Measurements from ENCODE around the gene CTDNEP1.
A peak's percentile ranks its signal among the peaks of the same experiment; 100 is the strongest.

The CTDNEP1 gene

GRCh38 chr17:7279448-7279847 is 27.9 kb upstream of the CTDNEP1 start:
- DNase-seq: no peak

- DNase-seq: no peak
Observed at GRCh38 chr17:7266784-7267183, 15.2 kb upstream of the CTDNEP1 start.

DNA sequence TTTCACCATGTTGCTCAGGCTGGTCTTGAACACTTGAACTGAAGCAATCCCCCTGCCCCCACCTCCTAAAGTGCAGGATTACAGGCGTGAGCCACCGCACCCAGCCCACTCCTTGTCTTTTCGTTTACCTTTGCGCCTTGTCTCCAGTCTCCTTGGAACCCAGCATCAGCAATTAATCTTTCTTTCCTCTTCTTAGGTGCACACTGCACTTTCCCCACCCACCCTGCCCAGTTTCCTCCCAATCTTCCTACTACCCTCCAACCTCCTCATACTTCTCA is 12.2 kb upstream of the CTDNEP1 start:
- DNase-seq: no peak

DNA sequence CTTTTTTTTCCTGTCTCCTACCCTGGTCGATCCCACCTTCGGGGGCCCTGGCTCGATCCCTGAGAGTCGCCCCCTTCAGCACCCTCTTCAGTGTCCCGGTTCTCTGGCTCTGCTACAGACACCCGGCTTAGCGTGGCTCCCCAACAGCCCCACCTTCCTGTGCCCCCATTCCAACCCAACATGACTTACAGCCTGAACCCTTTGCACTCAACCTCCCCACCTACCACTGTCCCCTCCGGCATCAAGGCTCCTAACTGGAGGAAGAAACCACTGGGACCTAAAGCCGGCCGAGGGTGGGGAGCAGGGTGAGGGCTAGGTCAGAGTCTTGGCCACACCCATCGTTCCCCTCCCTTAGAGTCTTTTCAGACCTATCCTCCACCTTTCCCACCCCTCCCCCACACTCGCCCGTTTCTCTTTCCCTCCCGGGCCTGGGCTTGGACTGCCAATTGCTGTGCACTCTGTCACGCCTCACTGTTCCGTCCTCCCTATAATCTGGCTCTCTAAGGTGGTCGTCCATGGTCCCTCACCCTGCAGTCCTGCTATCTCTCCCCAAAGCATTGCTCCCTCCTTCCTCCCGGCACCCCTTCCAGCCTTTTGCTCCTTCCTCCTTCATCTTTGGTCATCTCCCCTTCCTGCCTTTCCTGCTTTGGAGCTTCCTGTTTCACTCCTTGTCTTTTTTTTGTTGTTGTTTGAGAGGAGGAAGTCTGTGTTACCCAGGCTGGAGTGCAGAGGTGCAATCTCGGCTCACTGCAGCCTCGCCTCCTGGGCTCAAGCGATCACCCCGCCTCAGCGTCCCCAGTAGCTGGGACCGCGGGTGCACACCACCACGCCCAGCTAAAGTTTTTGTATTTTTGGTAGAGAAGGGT is 11.6 kb upstream of the CTDNEP1 start:
- no peak for DNase-seq

GRCh38 chr17:7262192-7262934 is 10.8 kb upstream of the CTDNEP1 start, which contains the start of gene CLDN7:
Gene CLDN7 (minus strand): TSS chr17:7262478. CDS start chr17:7262043, 435 bp downstream.
- no peak for DNase-seq

- DNase-seq: no peak
Observed at GRCh38 chr17:7261379-7262191, 10.1 kb upstream of the CTDNEP1 start.

GRCh38 chr17:7260651-7261378 is 9.3 kb upstream of the CTDNEP1 start:
- no peak for DNase-seq

DNA sequence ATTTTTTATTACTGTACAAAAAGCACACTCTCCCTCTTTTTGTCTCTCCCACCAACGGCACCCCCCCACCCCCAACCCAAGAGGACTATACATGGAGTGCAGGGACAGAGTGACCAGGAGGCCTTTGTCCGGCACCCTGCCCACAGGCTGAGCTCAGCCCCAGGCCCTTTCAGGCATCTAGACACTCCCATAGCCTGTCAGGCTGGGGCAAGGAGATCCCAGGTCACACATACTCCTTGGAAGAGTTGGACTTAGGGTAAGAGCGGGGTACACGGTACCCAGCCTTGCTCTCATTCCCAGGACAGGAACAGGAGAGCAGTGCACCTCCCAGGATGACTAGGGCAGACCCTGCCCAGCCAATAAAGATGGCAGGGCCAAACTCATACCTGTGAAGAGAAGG is 8.6 kb upstream of the CTDNEP1 start:
- DNase-seq: no peak

DNA sequence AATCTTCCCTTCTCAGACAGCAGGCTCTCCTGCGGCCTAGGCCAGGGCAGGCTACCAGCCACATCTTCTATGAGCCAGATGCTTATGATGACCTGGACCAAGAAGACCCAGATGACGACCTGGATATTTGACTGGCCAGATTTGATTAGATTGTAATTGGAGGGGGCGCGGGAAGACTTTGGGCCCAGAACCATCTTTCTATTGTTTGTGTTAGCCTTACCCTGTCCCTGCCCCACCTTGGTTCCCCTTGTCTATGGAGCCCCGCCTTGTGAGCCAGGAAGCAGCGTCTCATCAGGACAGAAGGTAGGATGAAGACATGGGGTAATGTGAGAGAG is 8.0 kb upstream of the CTDNEP1 start:
- no peak for DNase-seq

DNA sequence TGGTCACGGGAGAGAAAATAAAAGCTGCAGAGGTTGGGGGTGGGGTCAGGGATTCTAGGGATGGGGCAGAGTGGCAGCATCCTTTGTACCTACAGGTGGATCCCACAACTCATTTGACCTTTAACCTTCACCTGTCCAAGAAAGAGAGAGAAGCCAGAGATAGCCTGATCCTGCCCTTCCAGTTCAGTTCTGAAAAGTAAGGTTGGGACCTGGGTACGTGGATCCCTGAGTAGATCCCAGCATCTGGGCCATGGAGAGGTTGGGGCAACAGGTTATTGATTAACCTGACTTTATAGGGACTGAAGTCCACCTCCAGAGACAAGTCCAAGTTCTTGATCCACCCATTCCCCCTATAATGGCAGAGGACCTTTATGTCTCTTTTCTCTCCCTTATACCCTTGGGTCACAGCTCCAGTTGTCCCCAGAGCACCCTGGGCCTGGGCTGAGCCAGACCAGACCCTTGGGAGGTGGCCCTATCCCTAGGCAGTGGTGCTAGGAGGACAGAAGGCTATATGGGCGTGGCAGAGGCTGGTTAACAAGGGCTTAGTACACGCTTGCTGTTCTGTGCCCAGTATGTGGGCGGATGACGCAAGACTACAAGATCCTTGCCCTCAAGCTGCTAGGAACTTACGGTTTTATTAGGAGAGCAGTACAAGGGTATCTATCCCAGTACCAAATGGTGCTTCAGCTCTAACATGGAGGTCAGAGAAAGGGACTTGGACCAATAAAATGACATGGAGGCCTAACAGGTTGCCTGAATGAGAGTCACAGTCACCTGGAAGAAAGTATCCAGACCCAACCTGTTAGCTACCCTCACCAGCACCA is 7.4 kb upstream of the CTDNEP1 start:
- no peak for DNase-seq

DNA sequence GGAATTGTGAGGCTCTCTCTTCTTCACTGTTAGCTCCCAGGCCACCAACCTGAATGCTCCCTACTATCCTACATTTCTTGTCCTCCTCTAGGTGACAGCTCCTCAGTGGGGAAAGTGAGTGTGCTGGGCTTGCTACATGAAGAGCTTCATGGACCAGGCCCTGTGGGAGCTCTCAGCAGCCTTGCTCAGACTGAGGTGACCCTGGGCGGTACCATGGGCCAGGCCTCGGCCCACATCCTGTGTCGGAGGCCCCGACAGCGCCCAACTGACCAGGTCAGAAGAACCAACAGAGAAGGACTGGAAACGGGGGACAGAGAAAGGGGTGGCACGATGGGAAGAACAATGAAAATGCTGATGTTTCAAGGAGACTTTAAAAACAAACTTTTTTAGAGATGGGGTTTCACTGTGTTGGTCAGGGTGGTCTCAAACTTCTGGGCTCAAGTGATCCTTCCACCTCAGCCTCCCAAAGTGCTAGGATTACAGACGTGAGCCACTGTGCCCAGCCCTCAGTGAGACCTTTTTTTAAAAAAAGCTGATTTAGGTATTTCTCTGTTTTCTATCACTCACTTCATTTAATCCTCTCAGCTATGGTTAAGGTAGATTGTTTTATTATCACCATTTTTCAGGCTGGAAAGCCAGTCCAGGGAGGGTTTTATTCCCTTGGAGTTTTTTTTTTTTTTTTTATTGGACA is 5.4 kb upstream of the CTDNEP1 start:
- DNase-seq: no peak

DNA sequence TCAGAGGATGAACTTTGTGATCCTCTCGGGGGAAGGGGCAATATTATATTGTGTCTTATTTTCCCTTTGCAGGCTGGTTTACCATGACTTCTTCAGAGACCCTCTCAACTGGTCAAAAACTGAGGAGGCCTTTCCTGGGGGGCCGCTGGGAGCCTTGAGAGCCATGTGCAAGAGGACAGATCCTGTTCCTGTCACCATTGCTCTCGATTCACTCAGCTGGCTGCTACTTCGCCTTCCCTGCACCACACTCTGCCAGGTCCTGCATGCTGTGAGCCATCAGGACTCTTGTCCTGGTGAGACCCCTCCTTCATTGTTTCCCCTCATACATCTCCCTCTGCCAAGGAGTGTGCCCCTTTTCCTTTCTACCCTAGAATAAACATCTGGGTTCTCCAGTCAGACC is 3.0 kb upstream of the CTDNEP1 start:
- no peak for DNase-seq

DNA sequence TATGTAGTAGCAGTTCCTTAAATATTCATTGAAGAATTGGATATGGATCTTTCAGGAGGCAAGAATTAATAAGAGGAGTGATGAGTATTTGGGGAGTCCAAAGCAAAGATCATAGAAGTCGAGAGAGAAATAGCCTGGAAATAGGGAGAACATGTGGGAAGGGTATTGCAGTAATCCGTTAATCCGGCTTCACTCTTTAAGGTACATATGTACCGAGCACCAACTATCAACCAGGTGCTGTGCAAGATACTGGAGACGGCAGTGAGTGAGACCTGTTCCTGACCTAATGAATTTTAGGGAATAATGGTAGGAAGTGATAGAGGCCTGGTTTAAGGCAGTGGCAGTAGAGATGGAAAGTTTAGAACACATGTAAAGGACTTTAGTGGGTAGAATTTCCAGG is 1.5 kb upstream of the CTDNEP1 start:
- no peak for DNase-seq

- DNase-seq: peak; percentile 96
Observed at GRCh38 chr17:7252176-7253043, 876 bp upstream of the CTDNEP1 start, which contains the start of gene ELP5. Gene ELP5 (plus strand): TSS chr17:7252215. CDS start chr17:7252551, 336 bp downstream.

DNA sequence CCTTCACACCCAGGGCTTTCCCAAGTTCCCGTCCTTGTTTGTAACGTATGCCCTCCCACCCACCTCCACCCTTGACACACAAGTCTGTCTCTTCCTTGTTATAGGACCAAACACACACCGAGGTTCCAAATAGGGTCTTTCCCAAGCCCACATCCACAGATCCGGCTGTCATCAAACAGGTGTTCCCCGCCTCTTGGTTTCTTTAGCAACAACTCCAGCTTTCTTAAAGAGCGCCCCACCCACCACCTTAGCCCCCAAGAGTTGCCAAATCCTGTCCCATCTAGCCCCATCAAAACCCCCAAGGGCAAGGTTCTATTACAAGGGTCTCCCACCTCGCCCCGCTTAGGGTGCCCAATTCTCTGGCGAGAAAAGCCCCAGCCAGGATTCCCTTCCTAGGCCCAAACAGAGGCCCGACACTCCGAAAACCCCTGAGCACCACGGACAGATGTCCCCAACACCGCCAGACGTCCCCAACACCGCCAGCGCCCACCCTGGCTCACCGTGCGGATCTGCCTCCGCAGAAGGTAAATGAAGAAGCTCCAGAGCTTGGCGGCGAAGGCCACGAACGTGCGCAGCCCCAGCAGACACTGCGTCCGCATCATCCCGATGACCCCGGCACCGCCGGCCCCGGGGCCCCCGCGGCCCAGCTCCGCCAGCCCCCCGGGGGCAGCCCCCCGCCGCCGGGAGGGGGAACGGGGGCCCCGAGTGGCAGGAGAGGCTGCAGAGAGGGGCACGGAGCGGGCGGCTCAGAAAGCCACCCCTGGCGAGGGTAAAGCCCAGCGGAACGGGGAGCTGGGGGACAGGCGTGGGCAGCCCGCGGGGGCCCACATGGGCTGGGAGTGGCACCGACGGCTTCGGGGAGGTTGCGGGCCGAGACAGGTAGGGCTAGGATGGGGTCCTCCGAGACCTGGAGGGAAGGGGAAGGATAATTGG is 573 bp downstream of the CTDNEP1 start:
- DNase-seq: no peak

GRCh38 chr17:7249830-7250229 is 1.7 kb downstream of the CTDNEP1 start:
- no peak for DNase-seq

GRCh38 chr17:7249214-7249613 is 2.3 kb downstream of the CTDNEP1 start:
- DNase-seq: no peak

DNA sequence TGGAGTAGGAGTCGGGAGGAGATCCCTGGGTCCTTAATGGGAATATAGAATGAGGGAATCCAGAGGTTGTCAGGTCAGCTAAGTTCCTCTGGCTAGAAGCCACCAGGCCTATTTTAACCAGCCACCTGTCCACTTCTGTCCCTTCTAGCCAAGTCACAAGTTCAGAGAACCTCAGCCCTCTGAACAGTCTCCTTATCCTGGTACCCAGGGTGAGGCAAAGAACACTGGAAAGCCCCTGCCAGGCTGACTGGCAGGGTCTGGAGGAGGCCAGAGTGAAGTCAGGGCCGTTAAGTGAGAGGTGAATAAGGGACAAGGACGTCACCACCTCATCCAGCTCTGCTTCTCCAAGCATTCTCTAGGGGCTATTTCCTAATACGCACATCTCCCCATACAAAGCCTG is 2.7 kb downstream of the CTDNEP1 start:
- no peak for DNase-seq

- no peak for DNase-seq
Observed at GRCh38 chr17:7246779-7247178, 4.8 kb downstream of the CTDNEP1 start.

Data from fibroblast of skin of abdomen (primary cell).